Sigmoid colon (tissue), 7 donors: Measurements from ENCODE around the gene KLRC1. TPM values are rescaled to one million over a fixed set of nuclear protein-coding genes. Genes with fewer than 3 reads are reported as not detected.
A peak's percentile ranks its signal among the peaks of the same experiment; 100 is the strongest.
"Not testable (repeated sequence)": the region's sequence is repeated elsewhere in the genome, so short reads cannot be mapped to it uniquely, and the experiment has no call there.

Source experiments
- DNase-seq: peaks from one replicate; pipeline ENCODE4 v3.0.0-alpha.2; 2019
- H3K27ac ChIP-seq, 4 donors: fragments of 200-600 bp; sonication (generic); one replicate each; pipeline ENCODE4 v1.5.1; 2016 to 2019; ENCODE audit warnings: mild to moderate bottlenecking in 1 of 4
- H3K27me3 ChIP-seq, 3 donors: fragments of 200-600 bp; sonication (generic); one replicate each; pipeline ENCODE4 v1.5.1; 2019; ENCODE audit warnings: mild to moderate bottlenecking in 1 of 3
- H3K36me3 ChIP-seq, 4 donors: fragments of 200-600 bp; sonication (generic); one replicate each; pipeline ENCODE4 v1.5.1; 2016 to 2019
- H3K4me1 ChIP-seq, 4 donors: fragments of 200-600 bp; sonication (generic); one replicate each; pipeline ENCODE4 v1.5.1; 2017 to 2019
- H3K4me3 ChIP-seq, 4 donors: fragments of 200-600 bp; sonication (generic); one replicate each; pipeline ENCODE4 v1.5.1; 2017 to 2019; ENCODE audit warnings: mild to moderate bottlenecking in 2 of 4, moderate library complexity in 1 of 4
- H3K9me3 ChIP-seq, 4 donors: fragments of 200-600 bp in 3 of 4; sonication (generic) in 3 of 4; one replicate each; pipeline versions ENCODE4 v1.5.1 to v1.6.1; 2013 to 2019
- EP300 ChIP-seq, 4 donors: sonication (generic); formaldehyde crosslinking; IDR thresholded peaks; one replicate each; pipeline ENCODE4 v1.6.1; 2017; ENCODE audit warnings: antibody characterized with exemption in 4 of 4
- POLR2A ChIP-seq, 2 donors: fragments of 450-650 bp; IDR thresholded peaks; one replicate each; pipeline ENCODE4 v1.6.1; 2016; ENCODE audit warnings: antibody characterized with exemption in 2 of 2, mild to moderate bottlenecking in 2 of 2, moderate library complexity in 2 of 2
- POLR2AphosphoS5 ChIP-seq, 4 donors: sonication (generic); formaldehyde crosslinking; IDR thresholded peaks; one replicate each; pipeline ENCODE4 v1.6.1; 2017; ENCODE audit warnings: antibody characterized with exemption in 4 of 4
- WGBS, 2 donors: extraction: QIAGEN DNeasy Blood & Tissue Kit; methylation state at CpG; one replicate each; pipeline ENCODE4 v1.1.7; 2013; 5-methylcytosine and 5-hydroxymethylcytosine counted together
- intact Hi-C: fragments of 100-400 bp; cut with DNase I; formaldehyde crosslinking; loops from one replicate; pipeline ENCODE4 v1.15.1; 2023
- polyA plus RNA-seq, 3 donors: library from polyadenylated mRNA; stranded (reverse); fragments of 200-250 nt; gene quantifications; one replicate each; pipeline ENCODE4 v1.2.3, GENCODE V29; 2013
- total RNA-seq, 4 donors: library from RNA; depleted of rRNA; stranded (reverse); fragments of >200 nt; gene quantifications; one replicate each; pipeline ENCODE4 v1.1.0, GENCODE V29; 2016
- TF ChIP-seq, protein P1 (sequence below), 4 experiments: fragments of 450-650 bp in 3 of 4; fragments of 200-600 bp in 1 of 4; IDR thresholded peaks; one replicate each; pipeline ENCODE4 v1.5.1; 2016 to 2019; ENCODE audit warnings: antibody characterized with exemption in 4 of 4, mild to moderate bottlenecking in 3 of 4, moderate library complexity in 2 of 4
- donor health status: healthy with polysubstance abuse.
- donor health status: Bipolar disorder and iron deficiency.
- donor health status: healthy.

KLRC1 gene
- total and polyA plus RNA-seq, 7 donors: 0.69 to 1.8 (median 1.3) TPM; not detected in 4

DNA sequence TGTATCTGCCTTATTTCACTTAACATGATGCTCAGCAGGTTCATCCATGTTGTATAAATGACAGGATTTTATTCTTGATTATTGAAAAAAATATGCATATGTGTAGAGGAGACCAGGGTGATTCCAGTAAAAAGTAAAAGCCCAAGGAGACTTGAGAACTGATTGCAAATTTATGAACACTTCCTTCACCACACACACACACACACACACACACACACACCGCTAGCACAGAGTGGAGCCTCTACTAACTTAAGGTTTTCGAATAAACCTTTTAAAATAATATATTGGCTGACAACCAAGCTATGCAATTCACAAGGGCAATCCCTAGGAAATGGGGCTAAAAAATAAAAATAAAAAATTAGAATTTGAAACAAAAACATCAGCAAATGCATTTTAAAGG, 55.0 kb downstream of the KLRC1 start:
- Histone ChIP-seq H3K36me3 (no peaks in the 10 kb centered on the region), H3K9me3 (no peaks in the 10 kb centered on the region), H3K27ac (no peak overlapping the region), H3K4me1 (peaks cover 0 to 10% (median 8%) of the 10 kb centered on the region in 4 donors), H3K4me3 (no peak overlapping the region), H3K27me3 (no peaks in the 10 kb centered on the region)
- intact Hi-C loops: no loop called here
- DNase-seq: no peak
- TF ChIP-seq, protein P1, sequence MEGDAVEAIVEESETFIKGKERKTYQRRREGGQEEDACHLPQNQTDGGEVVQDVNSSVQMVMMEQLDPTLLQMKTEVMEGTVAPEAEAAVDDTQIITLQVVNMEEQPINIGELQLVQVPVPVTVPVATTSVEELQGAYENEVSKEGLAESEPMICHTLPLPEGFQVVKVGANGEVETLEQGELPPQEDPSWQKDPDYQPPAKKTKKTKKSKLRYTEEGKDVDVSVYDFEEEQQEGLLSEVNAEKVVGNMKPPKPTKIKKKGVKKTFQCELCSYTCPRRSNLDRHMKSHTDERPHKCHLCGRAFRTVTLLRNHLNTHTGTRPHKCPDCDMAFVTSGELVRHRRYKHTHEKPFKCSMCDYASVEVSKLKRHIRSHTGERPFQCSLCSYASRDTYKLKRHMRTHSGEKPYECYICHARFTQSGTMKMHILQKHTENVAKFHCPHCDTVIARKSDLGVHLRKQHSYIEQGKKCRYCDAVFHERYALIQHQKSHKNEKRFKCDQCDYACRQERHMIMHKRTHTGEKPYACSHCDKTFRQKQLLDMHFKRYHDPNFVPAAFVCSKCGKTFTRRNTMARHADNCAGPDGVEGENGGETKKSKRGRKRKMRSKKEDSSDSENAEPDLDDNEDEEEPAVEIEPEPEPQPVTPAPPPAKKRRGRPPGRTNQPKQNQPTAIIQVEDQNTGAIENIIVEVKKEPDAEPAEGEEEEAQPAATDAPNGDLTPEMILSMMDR (IDR thresholded peaks at IDR 0.05): no peak
- TF ChIP-seq POLR2A (IDR thresholded peaks at IDR 0.05) (no peak), POLR2AphosphoS5 (IDR thresholded peaks at IDR 0.05) (no peak), EP300 (IDR thresholded peaks at IDR 0.05) (no peak)
- WGBS, 2 donors: 84 to 90% methylated on average over 2 of the region's 2 CpGs

DNA sequence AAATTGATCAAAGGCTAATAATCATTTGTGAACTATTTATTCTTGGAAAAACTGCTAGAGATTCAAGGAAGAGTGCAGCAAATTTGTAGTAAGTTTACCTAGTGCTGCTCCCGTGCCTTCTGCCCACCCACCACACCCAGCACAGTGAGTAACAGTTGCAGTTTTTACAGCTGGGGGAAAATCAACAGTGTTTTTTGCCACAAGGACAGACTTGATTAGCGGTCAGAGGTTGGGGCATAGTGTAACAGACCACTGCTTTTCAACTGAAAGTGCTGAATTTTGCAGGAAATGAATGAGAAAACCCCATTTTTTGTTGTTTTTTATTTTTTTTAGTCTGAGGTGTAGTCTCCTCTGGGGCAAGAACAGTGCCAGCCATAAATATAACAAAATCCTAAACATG, 55.9 kb downstream of the KLRC1 start:
- H3K36me3 ChIP-seq: no peaks in the 10 kb centered on the region
- WGBS, 2 donors: 23 to 33% methylated on average over 2 of the region's 2 CpGs
- no peaks in the 10 kb centered on the region for H3K9me3 ChIP-seq
- intact Hi-C loops: no loop called here
- H3K4me3 ChIP-seq: no peak overlapping the region
- no peaks in the 10 kb centered on the region for H3K27me3 ChIP-seq
- H3K4me1 ChIP-seq: peaks cover 0 to 14% (median 12%) of the 10 kb centered on the region in 4 donors
- no peak overlapping the region for H3K27ac ChIP-seq
- DNase-seq: no peak
- TF ChIP-seq POLR2A (IDR thresholded peaks at IDR 0.05): no peak
- TF ChIP-seq POLR2AphosphoS5 (IDR thresholded peaks at IDR 0.05): no peak
- no peak for TF ChIP-seq EP300 (IDR thresholded peaks at IDR 0.05)
- TF ChIP-seq, protein P1 (IDR thresholded peaks at IDR 0.05): no peak

- H3K4me3 ChIP-seq, H3K27me3 ChIP-seq, DNase-seq, intact Hi-C loops, H3K36me3 ChIP-seq, H3K9me3 ChIP-seq: not testable (repeated sequence)
- peaks cover 0 to 16% (median 14%) of the 10 kb centered on the region in 4 donors for H3K4me1 ChIP-seq
- WGBS, 2 donors: 69 to 83% methylated on average over 15 of the region's 15 CpGs
- peak overlapping the region in 3 of 4 donors; percentile 64 to 73 (median 67) for H3K27ac ChIP-seq
These were observed 57.0 kb downstream of the KLRC1 start for GRCh38 chr12:10396176-10396575.

Other genes starting within 250 kb of the KLRC1 start
- 100 to 1,000 TPM in 2 of 4 donors, 10 to 100 TPM in 2; 78.5 to 122 (median 102) TPM for gene GABARAPL1, start 240.5 kb downstream of the KLRC1 start, total RNA-seq
- gene GABARAPL1, start 240.5 kb downstream of the KLRC1 start, polyA plus RNA-seq: 10 to 100 TPM; 38.3 to 75.1 (median 54.6) TPM
- 1 to 10 TPM in 2 of 4 donors, under 1 TPM in 2; 0.54 to 3.6 (median 1.2) TPM for gene KLRD1, start 145.5 kb downstream of the KLRC1 start, total RNA-seq
- 1 to 10 TPM in 1 of 3 donors, under 1 TPM in 1, not detected in 1; 0.60 to 2.5 TPM for gene KLRD1, start 145.5 kb downstream of the KLRC1 start, polyA plus RNA-seq
- gene KLRK1, start 63.3 kb downstream of the KLRC1 start, total RNA-seq: 1 to 10 TPM in 2 of 4 donors, under 1 TPM in 1, not detected in 1; 0.33 to 1.8 (median 1.7) TPM
- 10 to 100 TPM in 1 of 3 donors, 1 to 10 TPM in 1, not detected in 1; 2.4 to 16.0 TPM for gene KLRK1, start 63.3 kb downstream of the KLRC1 start, polyA plus RNA-seq
- under 1 TPM in 1 of 4 donors, not detected in 3; 0.54 TPM for gene KLRC4, start 43.6 kb downstream of the KLRC1 start, total RNA-seq
- under 1 TPM in 1 of 3 donors, not detected in 2; 0.23 TPM for gene KLRC4, start 43.6 kb downstream of the KLRC1 start, polyA plus RNA-seq
- gene KLRC3, start 32.8 kb downstream of the KLRC1 start, total RNA-seq: not detected
- gene KLRC3, start 32.8 kb downstream of the KLRC1 start, polyA plus RNA-seq: 1 to 10 TPM in 1 of 3 donors, not detected in 2; 1.8 TPM
- under 1 TPM in 1 of 4 donors, not detected in 3; 0.49 TPM for gene KLRC2, start 17.4 kb downstream of the KLRC1 start, total RNA-seq
- under 1 TPM in 1 of 3 donors, not detected in 2; 0.74 TPM for gene KLRC2, start 17.4 kb downstream of the KLRC1 start, polyA plus RNA-seq
- 1 to 10 TPM in 1 of 4 donors, under 1 TPM in 2, not detected in 1; 0.36 to 1.1 (median 0.66) TPM for gene EIF2S3B, start 52.5 kb upstream of the KLRC1 start, total RNA-seq
- 1 to 10 TPM in 1 of 3 donors, under 1 TPM in 1, not detected in 1; 0.55 to 1.2 TPM for gene EIF2S3B, start 52.5 kb upstream of the KLRC1 start, polyA plus RNA-seq
- gene MAGOHB, start 160.2 kb upstream of the KLRC1 start, total RNA-seq: 10 to 100 TPM in 3 of 4 donors, 1 to 10 TPM in 1; 8.6 to 17.4 (median 12.5) TPM
- 10 to 100 TPM; 17.6 to 25.7 (median 18.6) TPM for gene MAGOHB, start 160.2 kb upstream of the KLRC1 start, polyA plus RNA-seq
- gene STYK1, start 220.7 kb upstream of the KLRC1 start, total RNA-seq: under 1 TPM in 3 of 4 donors, not detected in 1; 0.16 to 0.54 (median 0.36) TPM
- 10 to 100 TPM in 1 of 3 donors, 1 to 10 TPM in 2; 6.9 to 14.1 (median 9.0) TPM for gene STYK1, start 220.7 kb upstream of the KLRC1 start, polyA plus RNA-seq